A673 (cell line): ENCODE data around the gene GABRB1.

Experiments
- CTCF ChIP-seq: fragments of 300-800, 200-600 bp; sonication (generic); conservative IDR thresholded peaks from 2 replicates; pipeline ENCODE4 v1.5.1; 2017; ENCODE audit warnings: low read depth, mild to moderate bottlenecking, antibody characterized with exemption, low read length, moderate library complexity, mixed read lengths
- EZH2 ChIP-seq: fragments of 200-600 bp; sonication (generic); IDR thresholded peaks from 2 replicates; pipeline ENCODE4 v1.6.1; 2017; ENCODE audit warnings: borderline replicate concordance, low read depth, mild to moderate bottlenecking, mixed read lengths, antibody characterized with exemption, low read length; ENCODE audit not compliant: poor library complexity, severe bottlenecking

- TF ChIP-seq CTCF = no peak
- TF ChIP-seq EZH2 = no peak
Observed at GRCh38 chr4:47413521-47413920, 382.2 kb downstream of the GABRB1 start.
